ENCODE data around the gene HOXA11.
A peak's percentile ranks its signal among the peaks of the same experiment; 100 is the strongest.

Gene HOXA11

DNA sequence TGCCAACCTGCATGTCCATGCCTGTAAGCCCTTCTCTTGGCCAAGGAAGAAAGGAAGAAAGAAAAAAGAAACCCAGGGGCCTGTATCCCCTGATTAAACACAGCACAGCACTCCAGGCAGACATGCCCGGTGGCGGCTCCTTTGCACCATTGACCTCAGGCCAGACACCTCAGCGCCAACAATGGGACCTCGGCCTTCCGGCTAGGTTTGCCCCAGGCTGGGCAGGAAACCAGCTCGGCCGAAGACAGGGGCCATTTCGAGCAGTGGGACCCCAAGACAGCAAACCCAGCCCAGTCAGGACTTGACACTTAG, 13.8 kb downstream of the HOXA11 start:
- no peak for DNase-seq (ENCODE audit: low read depth in 2 of 3, low spot score in 2 of 3)

DNA sequence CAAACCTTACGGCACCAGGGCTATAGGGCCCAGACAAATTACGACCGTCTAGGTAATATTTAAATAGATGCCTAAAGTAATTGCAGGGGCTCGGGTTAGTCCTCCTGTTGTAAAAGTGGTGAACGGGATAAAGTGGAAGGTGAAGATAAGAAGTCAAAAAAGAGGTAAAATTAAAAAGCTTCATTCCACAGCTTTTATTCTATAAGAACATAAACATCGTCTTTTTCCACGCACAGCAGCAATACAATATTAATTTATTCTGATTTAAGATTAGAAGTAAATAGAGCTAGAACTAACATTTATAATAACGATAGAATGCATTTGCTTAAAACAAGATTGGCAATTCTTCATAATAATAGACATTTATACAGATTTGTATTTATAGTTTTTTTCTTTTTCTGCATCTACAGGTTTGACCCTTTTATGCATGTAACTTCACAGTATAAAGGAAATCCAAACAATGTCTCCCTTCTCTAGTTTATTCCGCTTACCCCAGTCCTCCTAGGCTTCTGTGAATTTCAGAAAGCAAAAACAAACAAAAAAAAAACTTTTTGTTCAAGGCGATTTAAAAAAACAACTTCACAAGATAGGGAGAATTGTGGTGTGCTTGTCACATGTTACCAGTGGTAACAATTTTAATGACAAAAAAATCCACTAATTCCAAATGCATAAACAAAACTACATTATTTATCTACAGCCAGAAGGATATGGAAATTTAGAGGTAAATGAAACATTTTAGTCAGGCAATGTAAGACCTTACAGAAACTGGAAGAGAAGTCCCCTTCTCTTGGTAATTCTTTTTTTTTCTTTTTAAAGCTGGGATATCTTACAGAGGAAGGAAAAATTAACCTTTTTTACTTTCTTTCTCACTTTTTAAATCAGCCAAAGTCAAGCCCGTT, 14.4 kb downstream of the HOXA11 start:
- DNase-seq (ENCODE audit: low read depth in 2 of 3, low spot score in 2 of 3): no peak

DNA sequence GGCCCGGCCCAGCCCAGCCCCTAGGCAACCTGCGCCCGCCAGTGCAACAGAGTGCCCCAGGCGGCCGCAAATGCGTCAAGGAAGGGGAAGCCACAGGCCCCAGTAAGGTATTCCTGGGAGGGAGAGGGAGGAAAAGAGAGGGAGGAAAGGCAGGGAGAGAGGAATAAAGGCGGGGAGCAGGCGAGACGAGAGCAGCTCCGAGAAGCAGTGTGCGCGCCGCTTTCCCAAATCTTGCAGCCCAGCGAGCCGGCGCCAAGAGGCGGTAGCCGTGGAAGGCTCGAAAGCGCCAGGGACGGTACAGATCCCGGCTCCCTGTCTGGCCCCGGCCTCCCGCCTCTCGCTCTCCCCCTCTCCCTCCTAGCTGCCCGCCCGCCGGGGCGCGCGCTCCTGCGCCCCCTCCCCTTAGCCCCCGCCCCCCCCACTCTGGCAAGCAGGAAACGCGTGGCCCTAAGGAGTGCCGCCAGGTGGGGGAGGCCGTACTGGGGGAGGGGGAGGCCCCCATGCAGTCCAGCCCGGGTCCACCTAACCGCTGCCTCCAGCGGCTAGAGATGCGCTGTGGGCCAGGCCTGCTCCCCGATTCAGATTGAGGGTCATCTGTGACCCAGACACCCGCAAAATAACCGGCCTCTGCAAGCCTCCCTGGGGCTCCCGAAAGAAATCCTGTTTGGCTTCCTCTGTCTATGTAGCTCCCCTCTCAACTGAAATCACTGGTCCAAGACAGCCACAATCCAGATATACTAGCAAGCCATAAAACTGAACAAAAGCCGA, 15.2 kb downstream of the HOXA11 start:
- no peak for DNase-seq (ENCODE audit: low read depth in 2 of 3, low spot score in 2 of 3)

DNA sequence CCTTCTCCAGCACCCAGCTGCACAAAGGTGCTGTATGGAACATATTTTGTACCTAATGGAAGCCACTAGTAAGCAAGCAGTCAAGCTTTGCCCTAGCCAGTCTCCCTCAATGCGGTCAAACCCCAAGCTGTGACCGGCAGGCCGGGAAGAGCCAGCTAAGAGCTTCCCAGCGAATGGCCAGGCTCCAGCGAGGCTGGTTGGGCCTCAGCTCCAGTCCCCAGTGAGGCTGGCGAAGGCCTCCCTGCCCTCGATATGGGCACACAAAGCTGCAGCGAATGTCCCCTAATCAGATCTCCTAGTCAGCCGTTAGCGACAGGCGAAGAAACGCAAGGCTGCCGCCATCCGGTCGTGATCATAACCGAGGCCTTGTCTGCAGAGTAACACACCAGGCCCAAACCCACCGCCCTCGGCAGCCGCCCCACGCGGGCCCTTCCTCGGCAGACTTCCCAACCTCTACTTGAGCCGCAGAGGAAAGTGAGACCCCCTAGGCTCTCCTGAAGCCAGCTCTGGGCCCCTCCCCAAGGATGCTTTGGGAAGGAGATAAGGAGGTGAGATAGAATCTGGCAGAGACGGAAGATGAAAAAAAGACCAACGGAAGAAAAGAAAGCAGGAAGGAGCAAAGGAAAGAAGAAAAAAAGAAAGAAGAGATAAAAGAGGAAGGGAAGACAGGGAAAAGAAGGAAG, 16.6 kb downstream of the HOXA11 start:
- DNase-seq (ENCODE audit: low read depth in 2 of 3, low spot score in 2 of 3): no peak

DNA sequence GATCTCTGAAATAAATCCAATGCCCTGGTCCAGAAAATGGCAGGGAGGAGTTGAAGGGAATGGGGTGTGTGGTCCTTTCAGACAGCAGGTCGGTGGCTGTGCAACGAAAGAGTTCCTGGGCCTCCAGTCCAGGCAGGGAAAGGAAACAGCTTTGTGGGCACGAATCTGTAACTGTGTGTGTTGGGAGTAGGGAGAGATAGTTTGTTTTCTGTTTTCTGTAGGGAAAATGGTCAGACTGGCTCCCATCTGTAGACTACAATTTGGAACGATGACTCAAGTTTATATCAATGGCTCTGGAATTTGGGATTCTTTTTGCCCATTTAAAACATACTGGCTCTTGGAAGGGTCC, 17.1 kb downstream of the HOXA11 start:
- no peak for DNase-seq (ENCODE audit: low read depth in 2 of 3, low spot score in 2 of 3)

DNA sequence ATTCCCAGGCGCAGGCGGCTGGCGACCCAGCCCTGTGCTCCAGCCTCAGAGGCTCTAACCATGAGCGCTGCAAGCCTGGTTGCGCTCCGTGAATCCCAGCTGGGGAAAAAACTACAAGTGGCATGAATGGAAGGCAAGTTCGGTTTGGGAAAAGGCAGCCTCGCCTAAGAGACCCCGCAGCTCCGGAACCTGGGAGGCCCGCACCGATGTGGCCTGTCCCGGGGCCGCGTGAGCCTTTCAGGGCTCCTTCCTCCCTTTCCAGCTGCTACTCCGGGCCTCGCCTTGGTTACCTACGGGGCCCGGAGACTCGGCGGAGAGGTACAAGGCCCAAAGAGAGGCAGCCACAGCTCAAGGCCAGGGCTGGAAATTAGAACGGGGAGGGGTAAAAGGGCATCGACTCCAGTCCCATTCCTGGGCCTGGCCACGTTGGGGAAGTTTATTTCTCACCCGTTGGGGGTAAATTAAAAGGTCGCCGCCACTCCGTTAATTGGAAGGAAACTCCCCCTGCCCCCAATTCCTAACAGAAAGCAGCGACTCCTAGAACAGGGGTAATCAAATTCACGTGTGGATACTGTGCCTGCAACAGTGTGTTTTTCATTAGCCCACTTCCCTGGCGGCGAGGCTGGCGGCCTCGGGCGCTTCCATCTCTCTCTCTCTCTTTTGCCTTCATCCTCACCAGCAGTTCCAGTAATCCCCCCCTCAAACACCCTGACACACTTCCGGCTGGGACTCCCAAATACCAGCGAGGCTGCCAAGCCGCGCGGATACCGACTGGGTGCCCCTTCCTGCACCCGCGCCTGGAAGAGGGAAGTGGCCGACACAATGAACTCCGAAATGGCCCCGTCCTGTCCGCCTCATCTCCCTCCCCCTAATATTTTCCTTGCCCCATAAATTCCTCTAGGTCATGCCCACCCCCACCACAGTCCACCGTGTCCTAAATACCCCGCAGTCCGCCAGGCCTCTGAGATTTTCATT, 18.2 kb downstream of the HOXA11 start:
- DNase-seq (ENCODE audit: low read depth in 2 of 3, low spot score in 2 of 3): no peak

DNA sequence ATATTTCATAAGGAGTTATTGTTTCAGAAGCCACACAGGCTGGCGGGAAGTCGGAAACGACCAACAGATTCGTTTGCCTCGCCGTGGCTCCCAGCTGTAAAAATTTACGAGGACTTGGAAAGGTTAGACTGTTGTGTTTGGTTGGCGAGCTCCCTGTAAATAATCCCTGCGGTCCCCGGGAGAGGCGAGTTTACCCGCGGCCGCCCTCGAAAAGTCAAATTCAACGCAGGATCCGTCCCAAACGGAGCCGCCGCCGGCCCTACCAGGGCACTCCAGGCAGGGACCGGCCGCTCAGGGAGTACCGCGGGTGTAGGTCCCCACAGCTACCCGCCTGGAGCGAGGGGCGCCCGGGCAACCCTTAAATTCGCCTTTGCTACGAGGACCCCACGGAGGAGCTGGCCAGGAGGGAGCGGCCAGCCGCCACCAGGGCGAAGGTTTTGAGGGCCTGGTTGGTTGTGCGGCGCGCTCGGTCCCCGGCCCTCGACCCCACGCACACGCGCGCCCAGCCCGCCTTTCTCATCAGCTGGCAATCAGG, 19.0 kb downstream of the HOXA11 start:
- no peak for DNase-seq (ENCODE audit: low read depth in 2 of 3, low spot score in 2 of 3)

DNA sequence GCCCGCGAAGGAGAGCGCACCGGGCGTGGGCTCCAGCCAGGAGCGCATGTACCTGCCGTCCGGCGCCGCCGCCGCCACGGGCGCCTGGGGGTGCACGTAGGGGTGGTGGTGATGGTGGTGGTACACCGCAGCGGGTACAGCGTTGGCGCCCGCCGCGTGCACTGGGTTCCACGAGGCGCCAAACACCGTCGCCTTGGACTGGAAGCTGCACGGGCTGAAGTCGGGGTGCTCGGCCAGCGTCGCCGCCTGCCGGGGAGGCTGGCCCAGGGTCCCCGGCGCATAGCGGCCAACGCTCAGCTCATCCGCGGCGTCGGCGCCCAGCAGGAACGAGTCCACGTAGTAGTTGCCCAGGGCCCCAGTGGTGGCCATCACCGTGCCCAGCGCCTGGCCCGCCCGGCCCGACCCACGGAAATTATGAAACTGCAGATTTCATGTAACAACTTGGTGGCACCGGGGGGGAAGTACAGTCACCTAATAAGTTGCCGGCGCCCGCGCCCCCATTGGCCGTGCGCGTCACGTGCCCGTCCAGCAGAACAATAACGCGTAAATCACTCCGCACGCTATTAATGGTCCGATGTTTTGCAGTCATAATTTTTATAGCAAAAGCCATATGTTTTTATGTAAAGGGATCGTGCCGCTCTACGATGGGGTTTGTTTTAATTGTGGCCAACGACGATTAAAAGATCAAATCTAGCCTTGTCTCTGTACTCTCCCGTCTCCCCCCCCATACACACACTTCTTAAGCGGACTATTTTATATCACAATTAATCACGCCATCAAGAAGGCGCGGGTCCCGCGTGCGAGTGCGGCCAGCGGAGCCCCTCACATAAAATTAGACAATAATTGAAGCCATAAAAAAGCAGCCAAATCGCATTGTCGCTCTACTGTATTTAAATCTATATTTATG, 19.7 kb downstream of the HOXA11 start, which contains the start of gene HOXA9:
Gene HOXA9 (minus strand): TSS at position 449 of the 907 bp plus-strand sequence. CDS start 80 bp downstream, at position 369.
- DNase-seq (ENCODE audit: low read depth in 2 of 3, low spot score in 2 of 3): no peak

DNA sequence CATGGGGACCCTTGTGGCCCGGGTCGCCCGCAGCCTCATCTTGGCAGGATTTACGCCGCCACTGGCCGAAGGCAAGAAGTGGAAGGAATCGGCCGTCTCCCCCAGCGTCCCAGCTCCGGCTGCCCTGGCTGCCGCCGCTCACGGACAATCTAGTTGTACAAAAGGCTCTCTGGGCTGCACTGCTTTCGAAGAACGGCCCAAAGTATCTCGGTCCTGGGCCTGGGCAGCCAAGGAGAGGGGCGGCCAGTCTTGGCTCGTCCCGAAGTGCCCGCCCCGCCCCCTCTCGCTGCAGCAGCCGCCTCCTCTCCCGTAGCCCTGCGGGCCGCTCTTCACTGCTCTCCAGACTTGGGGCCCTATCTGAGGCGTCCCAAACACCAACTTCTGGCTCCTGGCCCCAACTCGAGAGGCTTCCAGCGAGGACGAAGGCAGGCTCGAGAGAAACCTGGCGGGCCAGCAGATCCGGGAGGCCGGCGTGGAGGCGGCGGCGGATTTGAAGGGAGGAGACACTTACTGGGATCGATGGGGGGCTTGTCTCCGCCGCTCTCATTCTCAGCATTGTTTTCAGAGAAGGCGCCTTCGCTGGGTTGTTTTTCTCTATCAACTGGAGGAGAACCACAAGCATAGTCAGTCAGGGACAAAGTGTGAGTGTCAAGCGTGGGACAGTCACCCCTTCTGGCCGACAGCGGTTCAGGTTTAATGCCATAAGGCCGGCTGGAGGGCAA, 20.5 kb downstream of the HOXA11 start:
- no peak for DNase-seq (ENCODE audit: low read depth in 2 of 3, low spot score in 2 of 3)

DNA sequence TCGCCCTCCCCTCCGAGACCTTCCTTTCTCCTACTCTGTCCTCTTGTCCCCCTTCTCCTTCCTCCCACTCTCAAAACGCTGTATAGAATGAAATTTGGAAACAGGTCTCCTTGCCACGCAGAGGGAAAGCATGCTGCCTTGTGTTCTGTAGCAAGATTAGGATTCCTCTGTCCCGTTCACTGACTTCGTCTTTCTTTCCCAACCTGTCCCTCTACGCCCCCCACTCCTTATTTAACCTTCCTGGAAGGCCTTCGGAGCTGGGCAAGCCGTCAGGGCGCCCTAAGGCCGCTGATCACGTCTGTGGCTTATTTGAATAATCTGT, 21.0 kb downstream of the HOXA11 start:
- no peak for DNase-seq (ENCODE audit: low read depth in 2 of 3, low spot score in 2 of 3)

DNA sequence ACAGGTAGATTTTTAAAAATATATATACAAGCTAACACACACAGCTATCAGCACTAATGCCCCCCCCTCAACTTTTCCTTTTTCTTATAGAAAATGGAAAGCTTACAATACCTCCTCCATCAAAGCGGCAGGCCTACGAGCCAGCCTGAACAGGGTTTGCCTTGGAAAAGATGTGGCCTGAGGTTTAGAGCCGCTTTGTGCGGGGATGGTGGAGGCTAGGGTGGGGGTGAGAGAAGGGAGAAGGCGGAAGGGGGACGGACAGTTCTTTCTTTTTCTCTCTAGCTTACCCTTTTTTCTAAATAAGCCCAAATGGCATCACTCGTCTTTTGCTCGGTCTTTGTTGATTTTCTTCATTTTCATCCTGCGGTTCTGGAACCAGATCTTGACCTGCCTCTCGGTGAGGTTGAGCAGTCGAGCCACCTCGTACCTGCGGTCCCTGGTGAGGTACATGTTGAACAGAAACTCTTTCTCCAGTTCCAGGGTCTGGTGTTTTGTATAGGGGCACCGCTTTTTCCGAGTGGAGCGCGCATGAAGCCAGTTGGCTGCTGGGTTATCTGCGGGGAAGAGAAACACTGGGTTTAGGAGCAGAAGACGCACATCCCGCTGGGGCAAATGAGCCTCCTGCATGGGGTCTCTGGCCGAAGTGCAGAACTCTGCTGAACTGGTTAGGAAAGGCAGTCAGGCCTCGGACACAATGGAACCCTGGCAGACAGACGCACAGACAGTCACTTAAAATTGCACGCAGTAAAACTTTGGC, 21.6 kb downstream of the HOXA11 start:
- no peak for DNase-seq (ENCODE audit: low read depth in 2 of 3, low spot score in 2 of 3)

DNA sequence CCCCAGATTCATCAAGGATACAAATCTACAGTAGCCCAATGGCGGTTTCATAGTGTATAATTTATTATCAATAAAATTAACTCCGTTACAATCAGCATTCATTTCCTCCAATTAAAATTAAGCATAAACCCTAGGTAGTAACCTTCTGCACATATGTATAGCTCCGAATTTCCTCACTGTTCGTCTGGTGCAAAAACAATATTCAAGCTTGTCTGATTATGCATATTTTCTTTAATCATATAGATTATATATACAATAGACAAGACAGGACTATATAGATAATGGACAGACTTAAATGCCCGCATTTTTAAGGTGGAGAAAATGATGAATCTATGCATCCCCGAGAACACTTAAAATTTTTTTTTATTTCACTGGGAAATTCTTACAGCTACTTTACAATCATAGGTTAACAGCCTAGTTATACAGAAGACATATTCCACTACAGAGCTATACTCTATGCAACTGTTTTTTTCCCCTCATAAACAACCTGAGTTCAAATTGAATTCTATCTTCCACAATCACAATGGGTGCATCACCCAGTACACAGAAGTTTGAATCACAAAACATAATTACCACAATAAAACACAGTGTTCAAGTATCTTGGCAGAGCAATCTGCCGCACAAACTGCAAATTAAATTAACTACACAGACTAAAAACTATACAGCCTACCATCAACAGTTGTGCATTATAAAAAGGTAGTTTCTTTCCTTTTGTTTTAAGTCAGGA, 22.3 kb downstream of the HOXA11 start:
- no peak for DNase-seq (ENCODE audit: low read depth in 2 of 3, low spot score in 2 of 3)

DNA sequence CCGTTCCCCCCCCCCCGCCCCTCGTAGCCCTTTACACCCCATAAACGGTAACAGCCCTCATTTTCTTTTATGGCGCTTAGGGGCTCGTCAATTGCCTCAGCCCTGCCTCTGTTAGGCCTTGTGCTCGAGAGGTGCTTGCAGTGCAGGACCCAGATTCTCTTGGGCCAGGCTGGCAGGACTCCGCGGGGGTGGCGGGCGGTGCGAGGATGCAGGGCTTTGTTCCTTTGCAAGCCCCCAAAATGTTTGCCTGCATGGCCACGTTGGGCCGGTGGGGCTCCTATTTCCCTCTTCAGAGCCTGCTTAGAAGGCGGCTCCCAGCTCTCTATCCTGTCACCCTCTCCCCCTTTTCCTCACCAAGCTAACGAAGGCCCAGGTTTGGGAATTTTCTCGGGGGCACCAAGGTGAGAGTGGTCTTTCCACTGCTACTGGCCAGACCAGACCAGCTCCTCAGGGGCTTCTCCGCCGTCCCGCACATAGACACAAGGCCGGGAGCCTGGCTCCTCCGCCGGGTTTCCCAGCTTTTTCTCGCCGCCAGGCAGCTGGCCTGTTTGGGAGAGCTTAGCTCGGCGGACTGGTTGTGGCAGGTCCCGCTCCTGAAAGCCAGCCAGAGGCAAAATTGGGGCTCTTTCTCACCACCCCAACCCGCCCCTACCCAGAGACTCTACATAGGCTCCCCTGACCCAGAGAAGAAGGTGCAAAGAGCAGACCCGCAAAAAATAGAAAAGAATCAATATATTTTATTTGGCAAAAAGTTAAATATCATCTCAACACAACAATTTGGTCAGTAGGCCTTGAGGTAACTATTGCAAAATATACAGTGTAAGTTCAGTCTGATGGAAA, 23.1 kb downstream of the HOXA11 start:
- no peak for DNase-seq (ENCODE audit: low read depth in 2 of 3, low spot score in 2 of 3)

DNA sequence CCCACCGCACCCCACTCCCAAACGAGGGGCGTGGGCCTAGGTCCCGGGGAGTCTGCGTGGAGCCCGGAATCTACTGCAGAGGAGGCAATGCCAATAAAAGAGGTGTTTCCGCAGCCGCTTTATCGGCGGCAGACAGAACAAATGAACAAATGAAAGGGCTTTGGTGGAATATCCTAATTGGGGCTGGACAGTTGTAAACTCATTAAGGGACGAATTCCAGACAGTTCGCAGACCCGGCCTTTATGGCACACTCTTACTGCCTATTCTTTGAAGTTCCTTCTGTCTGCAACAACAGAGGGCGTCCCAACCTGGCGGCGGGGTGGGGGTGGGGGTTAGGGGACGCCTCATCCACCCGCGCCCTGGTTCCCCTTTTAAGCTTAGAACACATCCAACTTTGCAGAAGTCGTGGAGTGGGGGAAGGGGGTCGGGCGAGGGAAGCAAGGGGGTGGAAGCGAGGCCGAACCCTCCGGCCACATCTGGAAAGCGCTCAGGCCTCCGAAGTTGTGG, 23.8 kb downstream of the HOXA11 start:
- no peak for DNase-seq (ENCODE audit: low read depth in 2 of 3, low spot score in 2 of 3)

DNA sequence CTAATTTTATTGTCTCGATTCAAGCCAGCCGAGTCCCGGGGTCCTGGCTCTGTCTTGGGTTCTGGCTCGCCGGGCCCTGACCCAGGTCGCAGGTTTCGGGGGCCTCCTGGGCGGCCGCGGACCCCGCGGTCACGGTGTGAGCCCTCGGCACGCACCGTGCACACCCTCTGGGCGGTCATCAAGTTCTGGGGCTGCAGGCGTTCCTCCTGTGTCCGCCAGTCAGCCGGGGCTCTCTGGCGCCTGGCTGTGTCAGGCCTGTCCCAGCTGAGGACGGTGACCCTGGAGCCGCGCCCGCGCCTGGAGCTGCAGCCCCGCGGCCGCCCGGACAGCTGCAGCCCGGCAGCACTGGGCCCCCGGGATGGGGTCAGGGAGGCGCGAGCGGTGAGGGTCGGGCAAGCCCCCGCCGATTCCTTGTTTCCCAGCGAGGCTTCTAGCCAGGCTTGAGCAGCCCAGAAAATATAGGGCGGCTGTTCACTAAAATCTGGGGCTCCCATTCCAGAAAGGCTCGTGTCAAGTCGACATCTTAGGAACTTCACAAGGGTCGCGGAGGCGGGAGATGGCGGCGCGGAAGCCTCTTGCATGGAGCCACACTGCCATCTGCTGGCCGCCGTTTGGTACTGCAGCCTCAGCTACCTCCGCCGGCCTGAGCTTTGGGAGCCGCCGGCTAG, 24.4 kb downstream of the HOXA11 start:
- DNase-seq (ENCODE audit: low read depth in 2 of 3, low spot score in 2 of 3): peak; percentile 54 to 89 (median 85)

DNA sequence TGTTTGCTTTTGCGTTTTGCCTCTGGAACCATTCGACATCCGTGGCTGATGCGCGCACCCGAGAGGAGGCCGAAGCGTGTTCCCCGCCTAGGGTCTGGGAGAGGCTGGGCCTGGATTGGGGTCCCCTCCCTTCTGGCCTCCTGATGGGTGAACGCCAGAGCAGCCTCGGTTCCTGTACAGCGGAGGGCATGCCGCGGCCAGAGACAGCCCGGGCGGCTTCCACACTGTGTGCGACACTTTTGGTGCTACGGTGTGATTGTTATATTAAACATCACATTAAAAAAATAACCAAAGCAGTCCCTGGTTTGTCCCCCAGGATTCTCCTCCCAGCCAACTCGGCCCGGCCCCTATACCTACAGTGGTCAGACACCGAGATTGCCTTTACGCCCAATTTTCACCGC, 24.9 kb downstream of the HOXA11 start:
- DNase-seq (ENCODE audit: low read depth in 2 of 3, low spot score in 2 of 3): no peak
